ENCODE results near the gene NRG2.

NRG2 gene

DNA sequence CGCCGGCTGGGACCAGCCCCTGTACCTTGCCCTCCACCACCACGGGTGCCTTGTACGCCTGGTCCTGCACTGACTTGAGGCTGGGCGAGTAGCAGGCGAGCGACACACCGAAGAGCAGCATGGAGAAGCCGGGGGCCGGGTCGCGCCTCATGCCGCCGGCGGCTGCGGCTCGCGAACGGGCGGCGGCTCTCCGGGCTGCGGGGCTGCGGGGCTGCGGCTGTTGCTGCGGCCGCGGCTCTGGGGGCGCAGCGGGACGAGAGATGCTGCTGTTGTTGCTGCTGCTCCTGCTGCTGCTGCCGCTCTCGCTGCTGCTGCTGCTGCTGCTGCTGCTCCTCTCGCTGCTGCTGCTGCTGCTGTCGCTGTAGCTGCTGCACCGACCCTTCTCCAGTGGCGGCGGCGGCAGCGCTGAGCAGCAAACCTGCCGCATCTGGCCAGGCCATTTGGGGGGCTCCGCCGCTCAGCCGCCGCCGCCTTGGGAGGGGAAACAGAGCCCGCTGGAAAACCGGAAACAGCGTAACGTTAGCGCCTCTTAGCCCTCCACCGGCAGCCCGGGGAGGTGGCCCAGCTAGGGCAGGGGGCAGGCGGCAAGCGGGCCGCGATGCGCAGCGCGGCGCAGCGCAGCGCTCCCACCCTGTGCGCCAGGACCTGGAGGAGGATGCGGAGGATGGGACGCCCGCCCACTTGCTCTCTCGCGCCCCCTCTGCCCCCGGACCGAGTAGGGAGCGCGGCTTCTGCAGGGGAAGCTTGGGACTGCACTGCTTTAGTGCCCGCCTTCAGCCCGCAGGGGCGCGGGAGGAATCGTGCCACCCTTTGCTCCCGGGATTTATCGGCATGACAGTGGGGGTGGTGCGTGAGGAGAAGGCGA lies at the start of gene NRG2:
Gene NRG2 (minus strand): TSS at position 657 of the 865 bp plus-strand sequence.
- H3K27ac ChIP-seq: peak within 1 kb of the TSS; percentile 73 to 75
- peak within 1 kb of the TSS; percentile 62 to 75 for H3K4me3 ChIP-seq
- intact Hi-C loops (cut with DNase I; ENCODE audit: low total_unique reads): no loop called here
- no peaks in the 10 kb centered on the region for H3K36me3 ChIP-seq
- peak; percentile 48 to 82 for DNase-seq
- H3K9me3 ChIP-seq: no peaks in the 10 kb centered on the region
- H3K27me3 ChIP-seq: no peaks in the 10 kb centered on the region
- peaks cover 0 to 43% (median 21%) of the 10 kb centered on the region in 4 donors for H3K4me1 ChIP-seq
- TF ChIP-seq, protein P1, sequence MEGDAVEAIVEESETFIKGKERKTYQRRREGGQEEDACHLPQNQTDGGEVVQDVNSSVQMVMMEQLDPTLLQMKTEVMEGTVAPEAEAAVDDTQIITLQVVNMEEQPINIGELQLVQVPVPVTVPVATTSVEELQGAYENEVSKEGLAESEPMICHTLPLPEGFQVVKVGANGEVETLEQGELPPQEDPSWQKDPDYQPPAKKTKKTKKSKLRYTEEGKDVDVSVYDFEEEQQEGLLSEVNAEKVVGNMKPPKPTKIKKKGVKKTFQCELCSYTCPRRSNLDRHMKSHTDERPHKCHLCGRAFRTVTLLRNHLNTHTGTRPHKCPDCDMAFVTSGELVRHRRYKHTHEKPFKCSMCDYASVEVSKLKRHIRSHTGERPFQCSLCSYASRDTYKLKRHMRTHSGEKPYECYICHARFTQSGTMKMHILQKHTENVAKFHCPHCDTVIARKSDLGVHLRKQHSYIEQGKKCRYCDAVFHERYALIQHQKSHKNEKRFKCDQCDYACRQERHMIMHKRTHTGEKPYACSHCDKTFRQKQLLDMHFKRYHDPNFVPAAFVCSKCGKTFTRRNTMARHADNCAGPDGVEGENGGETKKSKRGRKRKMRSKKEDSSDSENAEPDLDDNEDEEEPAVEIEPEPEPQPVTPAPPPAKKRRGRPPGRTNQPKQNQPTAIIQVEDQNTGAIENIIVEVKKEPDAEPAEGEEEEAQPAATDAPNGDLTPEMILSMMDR (IDR thresholded peaks at IDR 0.05): peak; percentile 59 to 69

DNA sequence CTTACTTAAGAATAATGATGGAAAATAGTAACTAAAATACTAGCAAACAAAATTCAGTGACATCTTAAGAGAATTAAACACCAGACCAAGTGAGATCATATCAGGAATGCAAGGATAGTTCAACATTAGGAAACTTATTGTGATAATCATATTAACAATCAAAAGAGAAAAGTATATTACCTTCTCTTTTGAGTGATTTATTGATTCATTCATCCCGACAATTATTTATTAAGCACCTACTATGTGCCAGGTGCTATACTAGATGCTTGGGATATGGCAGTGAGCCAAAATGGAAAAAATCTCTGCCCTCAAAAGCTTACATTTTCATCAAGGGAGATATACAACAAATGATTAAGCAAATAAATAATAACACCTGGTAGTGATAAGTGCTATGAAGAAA lies 47.2 kb upstream of the NRG2 start:
- TF ChIP-seq, protein P1 (IDR thresholded peaks at IDR 0.05): no peak
- Histone ChIP-seq H3K36me3 (no peaks in the 10 kb centered on the region), H3K27ac (no peak overlapping the region), H3K9me3 (peaks cover 0 to 20% (median 10%) of the 10 kb centered on the region in 3 donors), H3K4me1 (no peaks in the 10 kb centered on the region), H3K27me3 (no peaks in the 10 kb centered on the region), H3K4me3 (no peak overlapping the region)
- DNase-seq: no peak
- intact Hi-C loops (cut with DNase I; ENCODE audit: low total_unique reads): no loop called here

DNA sequence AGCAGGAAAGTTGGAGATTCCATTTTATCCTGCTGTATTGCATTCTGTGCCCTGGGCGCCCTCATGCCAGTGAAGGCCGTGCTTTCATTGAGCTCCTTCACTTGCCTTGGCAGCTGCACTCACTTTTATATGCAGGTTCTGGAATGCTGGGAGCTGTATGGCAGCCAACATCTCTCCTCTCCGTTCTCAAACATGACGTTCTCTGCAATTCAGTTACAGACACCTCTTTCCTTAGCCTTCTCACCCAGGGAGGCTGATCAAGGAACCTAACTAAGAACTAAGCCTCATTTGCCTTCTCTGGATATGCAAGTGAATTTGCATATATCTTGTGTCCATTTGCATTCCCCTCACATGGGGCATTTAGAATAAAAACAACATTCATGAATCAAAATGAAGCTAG lies 41.4 kb upstream of the NRG2 start:
- Histone ChIP-seq H3K9me3 (peaks cover 0 to 2% (median 0%) of the 10 kb centered on the region in 3 donors), H3K4me3 (no peak overlapping the region), H3K27me3 (no peaks in the 10 kb centered on the region), H3K4me1 (peaks cover 0 to 6% (median 0%) of the 10 kb centered on the region in 4 donors), H3K36me3 (no peaks in the 10 kb centered on the region), H3K27ac (no peak overlapping the region)
- TF ChIP-seq, protein P1 (IDR thresholded peaks at IDR 0.05): no peak
- DNase-seq: no peak
- intact Hi-C loops (cut with DNase I; ENCODE audit: low total_unique reads): no loop called here

DNA sequence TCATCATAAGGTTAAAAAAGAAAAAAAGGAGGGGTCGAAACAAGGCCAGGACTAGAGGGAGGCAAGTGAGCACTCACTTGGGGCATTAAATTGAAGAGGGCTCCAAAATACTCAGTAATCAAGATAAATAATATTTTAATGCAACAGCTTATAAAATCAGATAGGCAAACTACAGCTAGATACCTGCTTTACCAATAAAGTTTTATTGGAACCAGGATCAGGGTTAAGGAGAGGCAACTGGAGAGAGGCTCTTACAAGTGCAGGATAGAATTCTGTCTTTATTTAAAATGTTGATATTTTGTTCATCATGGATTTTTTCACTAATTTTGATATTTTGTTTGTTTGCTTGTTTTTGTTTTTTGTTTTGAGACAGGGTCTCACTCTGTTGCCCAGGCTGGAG lies 40.6 kb upstream of the NRG2 start:
- no peak for DNase-seq
- H3K27me3 ChIP-seq: no peaks in the 10 kb centered on the region
- H3K4me3 ChIP-seq: no peak overlapping the region
- no peaks in the 10 kb centered on the region for H3K36me3 ChIP-seq
- peaks cover 0 to 6% (median 0%) of the 10 kb centered on the region in 4 donors for H3K4me1 ChIP-seq
- TF ChIP-seq, protein P1 (IDR thresholded peaks at IDR 0.05): no peak
- H3K9me3 ChIP-seq: no peaks in the 10 kb centered on the region
- intact Hi-C loops (cut with DNase I; ENCODE audit: low total_unique reads): no loop called here
- no peak overlapping the region for H3K27ac ChIP-seq

DNA sequence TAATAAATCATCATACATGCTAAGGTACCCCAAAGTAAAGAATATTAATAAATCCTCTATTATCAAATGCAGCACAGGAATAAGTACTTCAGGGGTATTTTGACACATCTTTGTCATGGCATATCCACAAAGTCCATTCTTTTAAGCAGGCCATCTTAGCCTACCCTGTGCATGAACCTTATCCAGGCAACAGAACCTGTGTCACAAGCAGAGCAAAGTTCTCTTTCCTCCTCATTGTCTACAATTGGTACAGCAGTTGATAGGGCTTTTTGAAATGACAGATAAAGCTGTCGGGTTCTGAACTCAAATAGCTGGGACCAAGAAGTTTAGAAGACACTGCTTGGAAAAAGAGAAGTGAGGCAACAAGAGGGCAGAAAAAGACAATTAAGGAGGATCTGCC lies 40.0 kb upstream of the NRG2 start:
- intact Hi-C loops (cut with DNase I; ENCODE audit: low total_unique reads): no loop called here
- Histone ChIP-seq H3K27ac (no peak overlapping the region), H3K27me3 (no peaks in the 10 kb centered on the region), H3K4me3 (no peak overlapping the region), H3K4me1 (peaks cover 0 to 6% (median 0%) of the 10 kb centered on the region in 4 donors), H3K9me3 (no peaks in the 10 kb centered on the region), H3K36me3 (no peaks in the 10 kb centered on the region)
- TF ChIP-seq, protein P1 (IDR thresholded peaks at IDR 0.05): no peak
- DNase-seq: no peak

All from tibial artery (tissue), 4 donors.